GM10266 (cell line): ENCODE measurements around the gene ZFP91.

Source experiments
- DNase-seq: peaks from one replicate; pipeline ENCODE4 v3.0.0; 2012; ENCODE audit errors: extremely low spot score
- TF ChIP-seq, protein P1 (sequence below): IDR thresholded peaks from 2 replicates; pipeline ENCODE4 v1.5.1; 2012; ENCODE audit warnings: mild to moderate bottlenecking, low read depth; ENCODE audit not compliant: control insufficient read depth, insufficient read depth; ENCODE audit errors: missing control alignments

ZFP91 gene

DNA sequence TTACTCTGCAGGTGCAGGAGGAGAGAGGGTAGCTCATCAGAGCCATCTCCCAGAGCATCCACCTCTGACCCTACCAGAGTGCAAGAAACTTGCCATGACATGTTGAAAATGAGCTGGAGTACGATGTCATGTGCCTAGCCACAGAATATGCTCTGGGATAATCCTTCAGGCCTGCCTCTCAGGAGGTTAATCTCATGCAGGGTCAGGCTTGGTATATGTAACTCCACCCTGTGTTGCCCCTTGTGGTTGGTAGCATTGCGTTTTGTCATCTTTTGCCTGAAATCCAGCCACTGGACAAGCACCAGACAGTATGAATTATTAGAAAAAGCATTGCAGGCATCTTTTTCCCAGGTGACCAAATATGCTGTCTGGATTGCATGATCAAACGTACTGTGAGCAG lies 79.8 kb downstream of the ZFP91 start:
- TF ChIP-seq, protein P1, sequence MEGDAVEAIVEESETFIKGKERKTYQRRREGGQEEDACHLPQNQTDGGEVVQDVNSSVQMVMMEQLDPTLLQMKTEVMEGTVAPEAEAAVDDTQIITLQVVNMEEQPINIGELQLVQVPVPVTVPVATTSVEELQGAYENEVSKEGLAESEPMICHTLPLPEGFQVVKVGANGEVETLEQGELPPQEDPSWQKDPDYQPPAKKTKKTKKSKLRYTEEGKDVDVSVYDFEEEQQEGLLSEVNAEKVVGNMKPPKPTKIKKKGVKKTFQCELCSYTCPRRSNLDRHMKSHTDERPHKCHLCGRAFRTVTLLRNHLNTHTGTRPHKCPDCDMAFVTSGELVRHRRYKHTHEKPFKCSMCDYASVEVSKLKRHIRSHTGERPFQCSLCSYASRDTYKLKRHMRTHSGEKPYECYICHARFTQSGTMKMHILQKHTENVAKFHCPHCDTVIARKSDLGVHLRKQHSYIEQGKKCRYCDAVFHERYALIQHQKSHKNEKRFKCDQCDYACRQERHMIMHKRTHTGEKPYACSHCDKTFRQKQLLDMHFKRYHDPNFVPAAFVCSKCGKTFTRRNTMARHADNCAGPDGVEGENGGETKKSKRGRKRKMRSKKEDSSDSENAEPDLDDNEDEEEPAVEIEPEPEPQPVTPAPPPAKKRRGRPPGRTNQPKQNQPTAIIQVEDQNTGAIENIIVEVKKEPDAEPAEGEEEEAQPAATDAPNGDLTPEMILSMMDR: no peak
- DNase-seq: no peak

DNA sequence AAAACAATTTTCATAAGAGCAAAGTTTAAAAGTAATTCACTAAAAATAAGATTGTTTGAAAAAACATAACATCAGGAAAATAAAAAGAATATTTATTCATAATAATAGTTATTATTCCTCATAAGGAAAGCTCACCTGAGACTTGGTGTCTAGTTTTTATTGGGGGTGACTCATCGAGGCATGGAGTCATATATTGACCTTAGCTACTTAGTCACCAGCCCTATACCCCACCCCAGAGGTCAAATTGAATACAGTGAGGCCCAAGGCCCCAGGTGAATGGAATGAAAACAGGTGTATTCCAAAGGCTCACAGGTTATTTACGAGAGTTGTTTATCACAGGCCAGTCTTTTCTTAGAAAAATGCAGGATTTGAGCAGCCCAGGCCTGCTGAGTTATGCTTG lies 80.5 kb downstream of the ZFP91 start:
- DNase-seq: no peak
- TF ChIP-seq, protein P1: no peak

DNA sequence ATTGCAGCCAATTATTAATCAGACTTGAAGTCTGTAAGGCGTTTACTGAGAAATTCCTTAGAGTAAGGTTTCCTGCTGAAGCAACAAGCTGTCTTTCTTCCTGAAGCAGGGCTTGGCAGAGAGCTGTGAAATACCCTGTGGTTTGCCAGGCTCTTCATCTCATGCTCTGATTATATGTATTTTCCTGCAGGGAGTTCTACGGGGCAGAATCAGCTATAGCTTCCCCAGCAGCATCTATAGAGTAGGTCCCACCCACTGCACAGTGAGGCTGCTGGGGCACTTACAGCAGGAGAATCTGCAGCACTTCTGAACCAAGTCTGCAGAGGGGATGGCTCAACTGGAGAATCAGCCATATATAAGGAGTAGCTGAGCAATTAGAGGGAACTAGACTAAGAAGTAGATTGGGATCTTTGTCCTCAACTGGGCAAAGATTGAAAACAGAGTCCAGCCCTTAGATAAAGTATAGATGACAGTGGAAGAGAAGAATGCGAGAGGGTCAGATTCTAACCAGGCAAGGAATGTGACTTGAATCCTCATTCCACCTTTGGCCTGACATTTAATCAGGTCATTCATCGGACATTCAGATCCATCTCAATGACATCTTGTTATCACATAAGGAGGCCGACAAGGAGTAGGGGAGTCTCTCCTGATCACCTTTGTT lies 81.2 kb downstream of the ZFP91 start:
- TF ChIP-seq, protein P1: no peak

More for the DNA sequence above, 81.2 kb downstream of the ZFP91 start:
- no peak for DNase-seq
